Astrocyte of the cerebellum (primary cell): ENCODE data around the gene ALDH5A1.
A peak's percentile ranks its signal among the peaks of the same experiment; 100 is the strongest.

ENCODE experiments used
- DNase-seq: peaks from one replicate; pipeline ENCODE4 v3.0.0-alpha.2; 2011; ENCODE audit warnings: low read depth
- H3K4me3 ChIP-seq: 2 replicates; pipeline ENCODE4 v1.5.1; 2011; ENCODE audit warnings: mild to moderate bottlenecking, low read depth, low read length, moderate library complexity
- CTCF ChIP-seq: IDR thresholded peaks from 2 replicates; pipeline ENCODE4 v1.5.1; 2012; ENCODE audit warnings: low read length, low read depth, moderate library complexity, mild to moderate bottlenecking; ENCODE audit errors: missing control alignments
- in situ Hi-C: cut with HindIII; loops from 2 replicates; pipeline ENCODE4 v1.10.0; 2017; ENCODE audit warnings: low sequenced_read_pairs

ALDH5A1 gene

DNA sequence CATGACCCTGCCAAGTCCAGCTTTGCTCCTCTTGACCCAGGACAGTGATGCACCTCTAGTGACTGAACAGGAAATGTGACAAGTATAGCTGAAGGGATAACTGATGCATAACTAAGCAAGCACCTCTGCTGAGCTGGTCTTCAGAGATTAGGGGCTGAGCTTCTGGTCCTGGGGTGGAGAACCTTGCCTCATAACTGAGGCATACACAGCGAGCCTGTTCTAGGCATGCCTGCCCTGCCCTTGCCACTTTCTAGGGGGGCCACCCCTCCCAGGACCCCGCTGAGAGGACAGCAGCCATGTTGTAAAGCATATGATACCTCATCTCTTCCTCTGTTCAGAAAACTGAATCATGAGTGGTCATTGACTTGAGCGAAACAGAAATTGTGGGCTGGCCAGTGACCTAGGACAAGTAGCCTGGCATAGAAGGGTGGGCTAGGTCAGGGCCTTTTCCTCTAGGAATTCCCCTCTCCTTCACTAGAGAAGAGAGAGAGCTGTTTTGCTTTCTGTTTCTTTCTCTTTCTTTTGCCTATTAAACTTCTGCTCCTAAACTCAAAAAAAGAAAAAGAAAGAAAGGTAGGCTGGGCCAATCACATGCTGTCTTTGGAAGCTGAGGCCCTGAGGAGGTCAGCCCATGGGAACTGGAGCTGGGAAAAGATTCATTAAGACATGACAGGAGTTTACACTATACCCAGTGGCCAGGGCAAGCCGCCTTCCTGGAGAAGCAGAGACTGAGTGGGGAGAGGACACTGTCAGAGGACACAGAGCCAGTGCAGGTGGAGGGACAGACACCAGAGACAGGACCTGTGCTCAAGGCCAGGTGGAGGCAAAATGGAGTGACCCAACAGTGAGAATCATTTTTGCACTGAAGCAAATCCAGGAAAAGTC is 23.1 kb downstream of the ALDH5A1 start:
- in situ Hi-C loops = no loop called here
- H3K4me3 ChIP-seq = no peak overlapping the region
- DNase-seq = no peak
- no peak for TF ChIP-seq CTCF

DNA sequence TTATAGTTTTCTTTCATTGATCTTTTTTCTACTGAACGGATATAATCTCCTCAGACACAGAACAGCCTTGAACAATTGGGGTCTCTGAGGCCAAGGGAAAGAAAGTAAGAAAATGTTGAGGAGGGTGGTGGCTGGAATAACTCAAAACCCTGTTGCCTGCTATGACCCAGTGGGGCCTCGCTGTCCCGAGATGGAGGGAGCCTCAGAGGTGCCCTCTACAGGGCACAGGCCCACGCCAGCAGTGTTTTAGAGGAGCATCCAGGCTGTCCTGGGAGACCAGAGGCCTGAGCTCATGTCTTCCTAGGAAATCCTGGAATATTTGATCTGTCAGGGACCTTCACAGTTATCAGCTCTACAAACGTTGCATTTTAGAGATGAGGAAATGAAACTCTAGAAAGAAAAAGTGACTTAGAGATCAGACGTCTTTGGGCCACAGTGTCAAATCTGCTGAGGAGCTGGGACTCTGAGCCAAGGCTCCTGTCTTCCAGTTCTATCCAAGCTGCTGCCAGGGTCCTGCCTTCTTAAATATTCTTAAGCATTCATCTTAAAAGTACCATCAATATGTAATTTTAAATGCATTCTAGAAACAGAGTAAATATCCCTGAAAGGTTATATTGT is 26.3 kb downstream of the ALDH5A1 start:
- TF ChIP-seq CTCF = peak; percentile 76
- no peak for DNase-seq
- H3K4me3 ChIP-seq = no peak overlapping the region
- in situ Hi-C loops = no loop called here

DNA sequence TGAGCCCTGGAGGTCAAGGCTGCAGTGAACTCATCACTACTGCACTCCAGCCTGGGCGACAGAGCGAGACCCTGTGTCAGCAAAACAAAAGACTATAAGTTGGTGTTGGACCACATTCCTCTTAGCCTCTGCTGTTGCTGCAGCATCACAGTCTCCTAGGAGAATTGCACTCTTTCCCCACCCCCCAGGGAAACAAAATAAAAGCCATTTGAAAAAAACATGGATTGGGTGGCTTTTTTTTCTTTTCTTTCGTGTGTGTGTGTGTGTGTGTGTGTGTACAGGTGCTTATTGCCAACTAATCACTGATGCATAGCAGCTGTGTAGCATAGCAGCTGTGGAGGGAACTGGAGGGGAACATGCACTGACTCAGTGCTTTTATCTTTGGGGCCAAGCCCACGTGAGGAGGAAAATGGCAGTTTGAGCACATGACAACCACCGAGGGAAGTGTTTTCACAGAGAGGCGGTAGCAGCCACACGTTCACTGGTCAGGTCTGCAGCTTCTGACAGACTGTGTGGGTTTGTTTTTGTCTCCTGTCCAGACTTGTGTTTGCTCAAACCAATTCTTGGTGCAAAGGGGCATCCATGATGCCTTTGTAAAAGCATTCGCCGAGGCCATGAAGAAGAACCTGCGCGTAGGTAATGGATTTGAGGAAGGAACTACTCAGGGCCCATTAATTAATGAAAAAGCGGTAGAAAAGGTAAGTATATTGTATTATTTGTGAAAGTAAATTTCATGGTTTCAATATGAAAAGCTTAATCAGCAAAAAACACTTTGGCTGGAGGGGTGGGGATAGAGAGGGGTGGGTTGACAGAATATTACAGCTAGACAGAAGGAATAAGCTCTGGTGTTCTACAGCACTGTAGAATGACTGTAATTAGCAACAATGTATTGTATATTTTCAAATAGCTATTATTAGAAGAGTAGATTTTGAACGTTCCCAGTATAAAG is 27.7 kb downstream of the ALDH5A1 start:
- in situ Hi-C loops = no loop called here
- H3K4me3 ChIP-seq = no peak overlapping the region
- TF ChIP-seq CTCF = no peak
- DNase-seq = peak; percentile 6

DNA sequence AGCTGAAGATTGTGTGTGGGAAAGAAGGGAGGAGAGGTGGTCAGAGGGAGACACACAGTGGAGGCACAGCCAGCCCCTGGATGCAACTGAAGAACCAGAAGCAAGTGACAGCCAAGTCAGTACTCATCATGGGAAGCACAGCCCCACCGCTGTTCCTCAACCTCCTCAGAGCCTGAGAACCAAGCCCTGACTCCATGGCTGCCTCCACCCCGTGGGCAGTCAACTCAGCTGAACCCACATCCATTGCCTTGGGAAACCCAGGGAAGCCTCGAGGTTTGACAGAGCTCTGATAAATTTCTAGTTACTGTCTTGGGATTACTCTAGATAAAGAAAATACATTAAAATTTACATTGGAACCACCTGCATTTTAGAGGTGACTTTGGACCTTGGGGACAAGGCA is 29.6 kb downstream of the ALDH5A1 start:
- in situ Hi-C loops = no loop called here
- no peak for TF ChIP-seq CTCF
- DNase-seq = no peak
- H3K4me3 ChIP-seq = no peak overlapping the region

- DNase-seq = peak; percentile 41
- in situ Hi-C loops = no loop called here
- H3K4me3 ChIP-seq = no peak overlapping the region
- peak; percentile 74 for TF ChIP-seq CTCF
Measured at GRCh38 chr6:24524805-24525204, 30.0 kb downstream of the ALDH5A1 start.

- no peak overlapping the region for H3K4me3 ChIP-seq
- no peak for DNase-seq
- in situ Hi-C loops = loop anchor here (5.0 kb wide), 1 partner anchor 62 kb away; no protein-coding TSS in a partner anchor
- no peak for TF ChIP-seq CTCF
Measured at GRCh38 chr6:24529985-24530384, 35.2 kb downstream of the ALDH5A1 start.
